Duodenal mucosa (tissue), 2 donors: ENCODE results near the gene TRERF1.
"Not testable (repeated sequence)": the region's sequence is repeated elsewhere in the genome, so short reads cannot be mapped to it uniquely, and the experiment has no call there.

Source experiments
- H3K27ac ChIP-seq: one replicate; pipeline ENCODE4 v1.7.0; 2013; ENCODE audit warnings: low read depth, low read length
- H3K27me3 ChIP-seq, 2 donors: one replicate each; pipeline ENCODE4 v1.7.0; 2013; ENCODE audit warnings: low read length in 2 of 2, control low read depth in 1 of 2; ENCODE audit not compliant: insufficient read depth in 2 of 2, control insufficient read depth in 1 of 2
- H3K36me3 ChIP-seq, 2 donors: one replicate each; pipeline ENCODE4 v1.7.0; 2013; ENCODE audit warnings: low read length in 2 of 2, control low read depth in 1 of 2; ENCODE audit not compliant: insufficient read depth in 2 of 2, control insufficient read depth in 1 of 2
- H3K4me1 ChIP-seq, 2 donors: one replicate each; pipeline ENCODE4 v1.7.0; 2013; ENCODE audit warnings: low read length in 2 of 2, control low read depth in 1 of 2; ENCODE audit not compliant: insufficient read depth in 2 of 2, control insufficient read depth in 1 of 2
- H3K4me3 ChIP-seq, 2 donors: one replicate each; pipeline ENCODE4 v1.7.0; 2013; ENCODE audit warnings: low read length in 2 of 2, low read depth in 1 of 2
- H3K9ac ChIP-seq, 2 donors: one replicate each; pipeline ENCODE4 v1.7.0; 2013; ENCODE audit warnings: low read length in 2 of 2, low read depth in 1 of 2
- H3K9me3 ChIP-seq, 2 donors: one replicate each; pipeline ENCODE4 v1.7.0; 2013; ENCODE audit warnings: low read length in 2 of 2, control low read depth in 1 of 2; ENCODE audit not compliant: control insufficient read depth in 1 of 2

Gene TRERF1

GRCh38 chr6:42332916-42333315, 118.8 kb downstream of the TRERF1 start:
- Histone ChIP-seq H3K36me3 (no peaks in the 10 kb centered on the region), H3K4me3 (no peak overlapping the region), H3K4me1 (no peaks in the 10 kb centered on the region), H3K9me3 (no peaks in the 10 kb centered on the region), H3K9ac (no peak overlapping the region), H3K27me3 (no peaks in the 10 kb centered on the region), H3K27ac (no peak overlapping the region)

- Histone ChIP-seq H3K36me3 (no peaks in the 10 kb centered on the region), H3K9ac (no peak overlapping the region), H3K4me3 (no peak overlapping the region), H3K27me3 (no peaks in the 10 kb centered on the region), H3K27ac (no peak overlapping the region), H3K4me1 (peaks cover 0 to 4% of the 10 kb centered on the region in 2 donors), H3K9me3 (no peaks in the 10 kb centered on the region)
Observed at GRCh38 chr6:42331019-42331418, 120.7 kb downstream of the TRERF1 start.

GRCh38 chr6:42326248-42326647, 125.5 kb downstream of the TRERF1 start:
- H3K4me3 ChIP-seq = no peak overlapping the region
- no peaks in the 10 kb centered on the region for H3K9me3 ChIP-seq
- H3K27ac ChIP-seq = no peak overlapping the region
- H3K4me1 ChIP-seq = peaks cover 0 to 6% of the 10 kb centered on the region in 2 donors
- H3K36me3 ChIP-seq = no peaks in the 10 kb centered on the region
- H3K27me3 ChIP-seq = no peaks in the 10 kb centered on the region
- no peak overlapping the region for H3K9ac ChIP-seq

- not testable (repeated sequence) for H3K4me3 ChIP-seq, H3K36me3 ChIP-seq, H3K27ac ChIP-seq, H3K4me1 ChIP-seq, H3K9ac ChIP-seq, H3K27me3 ChIP-seq, H3K9me3 ChIP-seq
Observed at GRCh38 chr6:42324656-42325324, 126.9 kb downstream of the TRERF1 start.

GRCh38 chr6:42322676-42323075, 129.1 kb downstream of the TRERF1 start:
- H3K36me3 ChIP-seq = no peaks in the 10 kb centered on the region
- H3K9me3 ChIP-seq = no peaks in the 10 kb centered on the region
- H3K4me3 ChIP-seq = no peak overlapping the region
- H3K4me1 ChIP-seq = peaks cover 0 to 6% of the 10 kb centered on the region in 2 donors
- H3K9ac ChIP-seq = no peak overlapping the region
- no peak overlapping the region for H3K27ac ChIP-seq
- no peaks in the 10 kb centered on the region for H3K27me3 ChIP-seq

GRCh38 chr6:42321976-42322375, 129.8 kb downstream of the TRERF1 start:
- Histone ChIP-seq H3K4me3 (no peak overlapping the region), H3K4me1 (peaks cover 0 to 6% of the 10 kb centered on the region in 2 donors), H3K36me3 (no peaks in the 10 kb centered on the region), H3K27me3 (no peaks in the 10 kb centered on the region), H3K27ac (no peak overlapping the region), H3K9me3 (no peaks in the 10 kb centered on the region), H3K9ac (no peak overlapping the region)

- H3K9ac ChIP-seq = no peak overlapping the region
- H3K4me3 ChIP-seq = no peak overlapping the region
- no peaks in the 10 kb centered on the region for H3K27me3 ChIP-seq
- H3K9me3 ChIP-seq = no peaks in the 10 kb centered on the region
- no peak overlapping the region for H3K27ac ChIP-seq
- H3K36me3 ChIP-seq = no peaks in the 10 kb centered on the region
- peaks cover 8% of the 10 kb centered on the region in 2 donors for H3K4me1 ChIP-seq
Observed at GRCh38 chr6:42320762-42321161, 131.0 kb downstream of the TRERF1 start.

- Histone ChIP-seq H3K4me3 (no peak overlapping the region), H3K36me3 (no peaks in the 10 kb centered on the region), H3K9ac (no peak overlapping the region), H3K4me1 (peaks cover 19 to 28% of the 10 kb centered on the region in 2 donors), H3K27me3 (no peaks in the 10 kb centered on the region), H3K27ac (no peak overlapping the region), H3K9me3 (no peaks in the 10 kb centered on the region)
Observed at GRCh38 chr6:42318480-42318879, 133.2 kb downstream of the TRERF1 start.

GRCh38 chr6:42316981-42317380, 134.7 kb downstream of the TRERF1 start:
- Histone ChIP-seq H3K27ac (peak overlapping the region; percentile 30), H3K9ac (no peak overlapping the region), H3K9me3 (no peaks in the 10 kb centered on the region), H3K36me3 (peaks cover 0 to 2% of the 10 kb centered on the region in 2 donors), H3K4me1 (peaks cover 23 to 30% of the 10 kb centered on the region in 2 donors), H3K27me3 (no peaks in the 10 kb centered on the region), H3K4me3 (no peak overlapping the region)

- no peaks in the 10 kb centered on the region for H3K27me3 ChIP-seq
- peak overlapping the region; percentile 30 for H3K27ac ChIP-seq
- H3K4me3 ChIP-seq = no peak overlapping the region
- H3K9ac ChIP-seq = no peak overlapping the region
- H3K36me3 ChIP-seq = peaks cover 0 to 2% of the 10 kb centered on the region in 2 donors
- H3K4me1 ChIP-seq = peaks cover 23 to 30% of the 10 kb centered on the region in 2 donors
- no peaks in the 10 kb centered on the region for H3K9me3 ChIP-seq
Observed at GRCh38 chr6:42315991-42316970, 135.4 kb downstream of the TRERF1 start.
